IMR-90 (cell line): ENCODE results near the gene GTSE1.

Experiments used
- CHD1 ChIP-seq: IDR thresholded peaks from 2 replicates; pipeline ENCODE4 v1.6.1; 2012; ENCODE audit warnings: low read depth, low read length, improper control_type of control experiment
- CTCF ChIP-seq: conservative IDR thresholded peaks from 2 replicates; pipeline ENCODE4 v1.5.1; 2012; ENCODE audit warnings: mild to moderate bottlenecking, low read depth, low read length, improper control_type of control experiment
- FOS ChIP-seq: fragments of 150-350 bp; IDR thresholded peaks from 2 replicates; pipeline ENCODE4 v1.6.1; 2016; ENCODE audit warnings: low read depth, low read length
- MXI1 ChIP-seq: IDR thresholded peaks from 2 replicates; pipeline ENCODE4 v1.6.1; 2012; ENCODE audit warnings: low read depth, mild to moderate bottlenecking, low read length, moderate library complexity, borderline replicate concordance
- POLR2A ChIP-seq: IDR thresholded peaks from 2 replicates; pipeline ENCODE4 v1.6.1; 2012; ENCODE audit warnings: mild to moderate bottlenecking, low read depth, low read length
- RAD21 ChIP-seq: IDR thresholded peaks from 2 replicates; pipeline ENCODE4 v1.6.1; 2012; ENCODE audit warnings: low read length, improper control_type of control experiment

- no peak for TF ChIP-seq CHD1
- no peak for TF ChIP-seq CTCF
- TF ChIP-seq POLR2A = no peak
- TF ChIP-seq MXI1 = no peak
- no peak for TF ChIP-seq RAD21
- TF ChIP-seq FOS = no peak
These were observed 44.0 kb downstream of the GTSE1 start for GRCh38 chr22:46340676-46341075.
